HepG2 (cell line): ENCODE measurements around the gene C16orf78. TPM values are rescaled to one million over a fixed set of nuclear protein-coding genes. Genes with fewer than 3 reads are reported as not detected.

ENCODE experiments used
- ATAC-seq: fragments of 200-7000 bp; cut with Tn5 transposase; 3 replicates; pipeline ENCODE4 v1.9.1; 2020; ENCODE audit warnings: mild to moderate bottlenecking, moderate library complexity
- BruUV-seq: library from RNA; stranded (reverse); fragments of 400-500 nt; replicated peaks from 2 replicates; lab custom pipeline; 2021; lab: Mats Ljungman, UMichigan
- CTCF ChIA-PET: fragments of 300-600 bp; formaldehyde crosslinking; extraction: SDS; loops from one replicate; lab custom pipeline; 2021; ENCODE audit warnings: low total read pairs, inconsistent platforms, low intra/inter-chr PET ratio; lab: Yijun Ruan, JAX
- POLR2A ChIA-PET: fragments of 350-600 bp; sonication (Branson Sonifier 250); formaldehyde crosslinking; loops from one replicate; lab custom pipeline; 2020; ENCODE audit warnings: antibody characterized with exemption, inconsistent platforms; lab: Yijun Ruan, JAX
- DNase-seq: peaks from one replicate; pipeline ENCODE4 v3.0.0-alpha.2; 2015; ENCODE audit warnings: low spot score
- FAIRE-seq: peaks from 3 replicates; lab custom pipeline; 2011; peaks lifted over from hg19 to GRCh38; lab: Jason Lieb, UNC
- H2AFZ ChIP-seq: one replicate; pipeline ENCODE4 v1.6.1; 2011; ENCODE audit warnings: low read length, inconsistent platforms
- H3K27ac ChIP-seq: fragments of 300-600 bp; 3 replicates; pipeline ENCODE4 v1.8.0; 2011; ENCODE audit warnings: mixed run types, mild to moderate bottlenecking, mixed read lengths, low read length, inconsistent platforms; ENCODE audit not compliant: insufficient read depth; ENCODE audit errors: extremely low read length
- H3K27me3 ChIP-seq, 2 experiments: fragments of 200-600 bp in 1 of 2; 2 replicates in 1 of 2; 3 replicates in 1 of 2; pipeline versions ENCODE4 v1.6.0 to v1.8.0; 2011; ENCODE audit warnings: low read length in 2 of 2, mild to moderate bottlenecking in 2 of 2, moderate library complexity in 2 of 2, inconsistent platforms in 1 of 2; ENCODE audit not compliant: insufficient read depth in 2 of 2, control insufficient read depth in 1 of 2
- H3K36me3 ChIP-seq, 2 experiments: fragments of 200-600 bp in 1 of 2; replicated peaks in 1 of 2; 2 replicates in 1 of 2; 3 replicates in 1 of 2; pipeline versions ENCODE4 v1.5.1 to v1.8.0; 2011; ENCODE audit warnings: low read length in 2 of 2, inconsistent platforms in 1 of 2; ENCODE audit not compliant: insufficient read depth in 2 of 2, control insufficient read depth in 1 of 2
- H3K4me1 ChIP-seq: 2 replicates; pipeline ENCODE4 v1.5.1; 2012; ENCODE audit warnings: low read length, inconsistent platforms; ENCODE audit not compliant: insufficient read depth
- H3K4me2 ChIP-seq: 2 replicates; pipeline ENCODE4 v1.6.0; 2011; ENCODE audit warnings: low read depth, low read length, inconsistent platforms
- H3K4me3 ChIP-seq, 3 experiments: fragments of 200-600 bp in 1 of 3; sonication (generic), shearing (Covaris generic) in 1 of 3; replicated peaks in 1 of 3; 2 replicates each; pipeline ENCODE4 v1.5.1; 2011 to 2016; ENCODE audit warnings: low read length in 3 of 3, inconsistent platforms in 2 of 3, low read depth in 2 of 3, mild to moderate bottlenecking in 2 of 3, control low read depth in 1 of 3, mixed read lengths in 1 of 3; ENCODE audit not compliant: insufficient read depth in 1 of 3
- H3K79me2 ChIP-seq: one replicate; pipeline ENCODE4 v1.6.1; 2011; ENCODE audit warnings: low read length, inconsistent platforms; ENCODE audit not compliant: insufficient read depth
- H3K9ac ChIP-seq: 2 replicates; pipeline ENCODE4 v1.6.0; 2011; ENCODE audit warnings: mild to moderate bottlenecking, low read depth, low read length, inconsistent platforms; ENCODE audit not compliant: insufficient read depth
- H3K9me3 ChIP-seq: 2 replicates; pipeline ENCODE4 v1.5.1; 2012; ENCODE audit warnings: mild to moderate bottlenecking, low read length
- H4K20me1 ChIP-seq: 2 replicates; pipeline ENCODE4 v1.6.0; 2011; ENCODE audit warnings: inconsistent platforms, mild to moderate bottlenecking, low read length, moderate library complexity; ENCODE audit not compliant: insufficient read depth
- ARNT ChIP-seq: fragments of 450-650 bp; IDR thresholded peaks from 2 replicates; pipeline ENCODE4 v1.6.1; 2017
- EED ChIP-seq: sonication (generic); formaldehyde crosslinking; IDR thresholded peaks from 2 replicates; pipeline ENCODE4 v1.5.0; 2020; ENCODE audit warnings: mild to moderate bottlenecking, missing genetic modification reagents
- KDM4B ChIP-seq: sonication (generic); formaldehyde crosslinking; IDR thresholded peaks from 2 replicates; pipeline ENCODE4 v1.4.0; 2020; ENCODE audit warnings: missing genetic modification reagents
- KLF13 ChIP-seq: sonication (generic); formaldehyde crosslinking; IDR thresholded peaks from 2 replicates; pipeline ENCODE4 v1.4.0; 2020; ENCODE audit warnings: mild to moderate bottlenecking, missing genetic modification reagents
- NKX3-1 ChIP-seq: sonication (generic); formaldehyde crosslinking; IDR thresholded peaks from 2 replicates; pipeline ENCODE4 v1.5.0; 2020; ENCODE audit warnings: missing genetic modification reagents
- PITX1 ChIP-seq: sonication (generic); formaldehyde crosslinking; IDR thresholded peaks from 2 replicates; pipeline ENCODE4 v1.5.1; 2020; ENCODE audit warnings: mild to moderate bottlenecking, missing genetic modification reagents
- ZNF350 ChIP-seq: sonication (generic); formaldehyde crosslinking; IDR thresholded peaks from 2 replicates; pipeline ENCODE4 v1.4.0; 2020; ENCODE audit warnings: mild to moderate bottlenecking, low read depth, missing genetic modification reagents, borderline replicate concordance
- ZNF546 ChIP-seq: sonication (generic); formaldehyde crosslinking; conservative IDR thresholded peaks from 2 replicates; pipeline ENCODE4 v1.8.1; 2023; ENCODE audit warnings: mild to moderate bottlenecking, missing genetic modification reagents
- ZNF614 ChIP-seq: IDR thresholded peaks from 2 replicates; pipeline ENCODE4 v1.6.1; 2018; ENCODE audit warnings: missing biosample characterization, missing genetic modification reagents, inconsistent platforms, borderline replicate concordance
- ZNF761 ChIP-seq: sonication (generic); formaldehyde crosslinking; conservative IDR thresholded peaks from 2 replicates; pipeline ENCODE4 v1.4.0; 2020; ENCODE audit warnings: mild to moderate bottlenecking, missing genetic modification reagents
- ZNF768 ChIP-seq: sonication (generic); formaldehyde crosslinking; IDR thresholded peaks from 2 replicates; pipeline ENCODE4 v1.4.0; 2020; ENCODE audit warnings: missing genetic modification reagents
- WGBS: methylation state at CpG from one replicate; pipeline ENCODE4 v1.1.6; 2017; ENCODE audit warnings: low lambda C conversion rate; 5-methylcytosine and 5-hydroxymethylcytosine counted together
- in situ Hi-C: cut with HindIII; loops from 2 replicates; pipeline ENCODE4 v1.10.0; 2017; ENCODE audit warnings: low pct_unique_long_range_greater_than_20kb; ENCODE audit not compliant: extremely low pct_ligation_motif_present
- intact Hi-C: fragments of 100-400 bp; cut with micrococcal nuclease; formaldehyde crosslinking; loops from one replicate; pipeline ENCODE4 v1.10.0; 2022; ENCODE audit not compliant: unreplicated experiment
- polyA plus RNA-seq, 8 experiments: library from polyadenylated mRNA; depleted of rRNA in 3 of 8; stranded (reverse) in 7 of 8; unstranded in 1 of 8; fragments of >200 nt; fragmentation: Illumina TruSeq in 4 of 8; extraction: Trizol in 4 of 8; gene quantifications; 2 replicates each; pipeline versions ENCODE4 v1.2.1 to v1.2.3, GENCODE V29; 2011 to 2016; ENCODE audit warnings: low read depth in 4 of 8, missing spikeins in 1 of 8, mixed read lengths in 1 of 8; ENCODE audit not compliant: insufficient read depth in 1 of 8
- total RNA-seq, 5 experiments: library from RNA; depleted of rRNA; stranded (reverse); fragments of >200 nt; fragmentation: Illumina TruSeq; extraction: Trizol; gene quantifications; 2 replicates each; pipeline ENCODE4 v1.2.3, GENCODE V29; 2016; ENCODE audit warnings: low read depth in 1 of 5
- TF ChIP-seq, protein P1 (sequence below): sonication (generic); formaldehyde crosslinking; IDR thresholded peaks from 2 replicates; pipeline ENCODE4 v1.4.0; 2020; ENCODE audit warnings: mild to moderate bottlenecking, missing genetic modification reagents

C16orf78 gene
- total and polyA plus RNA-seq, 2 of the 13 experiments (the other 11 are each of a cell fraction or from before 2014, with no cell fraction given): not detected

DNA sequence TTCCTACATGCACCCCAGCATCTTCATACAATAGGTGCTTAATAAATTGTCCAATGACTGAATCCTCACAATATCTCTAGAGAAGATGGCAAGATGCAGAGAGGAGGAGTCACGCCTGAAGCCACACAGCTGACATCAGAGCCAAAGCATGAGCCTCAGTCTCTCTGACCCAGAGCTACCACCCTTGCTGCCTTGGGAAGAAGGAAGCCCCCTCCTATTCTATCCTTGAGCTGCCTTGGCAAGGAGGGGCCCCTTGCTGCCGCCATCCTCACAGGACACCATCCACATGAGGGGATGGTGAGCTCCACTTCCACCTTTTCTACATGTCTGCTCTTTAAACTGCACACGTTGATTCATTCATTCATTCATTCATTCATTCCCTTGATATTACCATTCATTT, 37.0 kb upstream of the C16orf78 start:
- BruUV-seq: no TSS peak
- intact Hi-C loops (no loop called here), in situ Hi-C loops (no loop called here)
- FAIRE-seq: no peak
- Histone ChIP-seq H3K4me2 (no peak overlapping the region), H2AFZ (no peak overlapping the region), H3K36me3 (no peaks in the 10 kb centered on the region), H3K9ac (no peak overlapping the region), H3K79me2 (no peaks in the 10 kb centered on the region), H4K20me1 (no peaks in the 10 kb centered on the region), H3K9me3 (no peaks in the 10 kb centered on the region), H3K4me3 (no peak overlapping the region), H3K27me3 (peaks cover 0 to 11% of the 10 kb centered on the region in 2 experiments; a peak in 1 of 5 replicates), H3K27ac (no peak overlapping the region), H3K4me1 (no peaks in the 10 kb centered on the region)
- 7% methylated on average over 3 of the region's 3 CpGs for WGBS
- ChIA-PET CTCF (no interaction called here), POLR2A (no interaction called here)
- TF ChIP-seq KDM4B (CRISPR knock-in tag) (no peak), ZNF761 (CRISPR knock-in tag) (no peak), PITX1 (CRISPR knock-in tag) (no peak), EED (CRISPR knock-in tag) (no peak), ZNF546 (CRISPR knock-in tag) (no peak)
- TF ChIP-seq, protein P1, sequence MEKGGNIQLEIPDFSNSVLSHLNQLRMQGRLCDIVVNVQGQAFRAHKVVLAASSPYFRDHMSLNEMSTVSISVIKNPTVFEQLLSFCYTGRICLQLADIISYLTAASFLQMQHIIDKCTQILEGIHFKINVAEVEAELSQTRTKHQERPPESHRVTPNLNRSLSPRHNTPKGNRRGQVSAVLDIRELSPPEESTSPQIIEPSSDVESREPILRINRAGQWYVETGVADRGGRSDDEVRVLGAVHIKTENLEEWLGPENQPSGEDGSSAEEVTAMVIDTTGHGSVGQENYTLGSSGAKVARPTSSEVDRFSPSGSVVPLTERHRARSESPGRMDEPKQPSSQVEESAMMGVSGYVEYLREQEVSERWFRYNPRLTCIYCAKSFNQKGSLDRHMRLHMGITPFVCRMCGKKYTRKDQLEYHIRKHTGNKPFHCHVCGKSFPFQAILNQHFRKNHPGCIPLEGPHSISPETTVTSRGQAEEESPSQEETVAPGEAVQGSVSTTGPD (CRISPR knock-in tag): no peak
- ATAC-seq: no peak
- DNase-seq: no peak

DNA sequence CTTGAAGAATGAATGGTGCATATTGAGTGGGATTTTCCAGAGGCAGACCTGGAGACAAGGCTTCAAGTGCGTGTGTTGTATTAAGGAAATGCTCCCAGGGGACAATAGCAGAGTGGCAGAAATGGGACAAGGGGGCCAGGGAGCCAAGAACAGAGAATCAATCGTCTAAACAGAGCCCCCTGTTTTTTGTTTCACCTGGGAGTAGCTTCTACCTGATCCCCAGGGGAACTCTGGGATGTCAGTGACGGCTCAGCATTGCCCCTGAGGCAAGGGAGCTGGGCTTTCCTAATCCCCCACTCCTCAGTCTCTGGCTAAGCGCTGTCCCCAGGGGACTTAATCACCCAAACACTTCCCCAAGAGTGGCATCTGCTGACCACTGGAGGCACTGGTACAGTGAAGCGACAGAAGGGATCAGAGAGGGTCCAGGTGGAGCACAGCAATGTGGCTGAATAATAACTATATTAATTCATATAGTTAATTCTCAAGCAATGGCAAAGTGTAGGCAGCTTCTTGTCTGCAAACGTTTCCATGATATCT, 35.7 kb upstream of the C16orf78 start:
- 7% methylated on average over 6 of the region's 6 CpGs for WGBS
- no peak for DNase-seq
- POLR2A ChIA-PET: no interaction called here
- H3K79me2 ChIP-seq: no peaks in the 10 kb centered on the region
- no peaks in the 10 kb centered on the region for H3K36me3 ChIP-seq
- H3K27me3 ChIP-seq: peaks cover 0 to 11% of the 10 kb centered on the region in 2 experiments; a peak in 2 of 5 replicates
- H3K4me3 ChIP-seq: no peak overlapping the region
- no peak overlapping the region for H3K27ac ChIP-seq
- CTCF ChIA-PET: no interaction called here
- no peak overlapping the region for H3K9ac ChIP-seq
- no peaks in the 10 kb centered on the region for H3K9me3 ChIP-seq
- H3K4me2 ChIP-seq: no peak overlapping the region
- TF ChIP-seq KLF13 (CRISPR knock-in tag) (no peak), ZNF350 (CRISPR knock-in tag) (no peak), ARNT (no peak), NKX3-1 (CRISPR knock-in tag) (no peak), ZNF614 (no peak), ZNF768 (CRISPR knock-in tag) (peak; percentile 71)
- BruUV-seq: no TSS peak
- no peak for ATAC-seq
- in situ Hi-C loops: no loop called here
- intact Hi-C loops: no loop called here
- no peak overlapping the region for H2AFZ ChIP-seq
- H4K20me1 ChIP-seq: no peaks in the 10 kb centered on the region
- H3K4me1 ChIP-seq: no peaks in the 10 kb centered on the region
- FAIRE-seq: no peak
